CD4-positive, alpha-beta T cell treated with Interleukin-12 subunit alpha and Interleukin-12 subunit beta, for 1 hour (primary cell): ENCODE results near the gene CHST15.
A peak's percentile ranks its signal among the peaks of the same experiment; 100 is the strongest.

Experiments used
- DNase-seq: peaks from one replicate; pipeline ENCODE4 v3.0.0-alpha.2; 2020

Gene CHST15

DNA sequence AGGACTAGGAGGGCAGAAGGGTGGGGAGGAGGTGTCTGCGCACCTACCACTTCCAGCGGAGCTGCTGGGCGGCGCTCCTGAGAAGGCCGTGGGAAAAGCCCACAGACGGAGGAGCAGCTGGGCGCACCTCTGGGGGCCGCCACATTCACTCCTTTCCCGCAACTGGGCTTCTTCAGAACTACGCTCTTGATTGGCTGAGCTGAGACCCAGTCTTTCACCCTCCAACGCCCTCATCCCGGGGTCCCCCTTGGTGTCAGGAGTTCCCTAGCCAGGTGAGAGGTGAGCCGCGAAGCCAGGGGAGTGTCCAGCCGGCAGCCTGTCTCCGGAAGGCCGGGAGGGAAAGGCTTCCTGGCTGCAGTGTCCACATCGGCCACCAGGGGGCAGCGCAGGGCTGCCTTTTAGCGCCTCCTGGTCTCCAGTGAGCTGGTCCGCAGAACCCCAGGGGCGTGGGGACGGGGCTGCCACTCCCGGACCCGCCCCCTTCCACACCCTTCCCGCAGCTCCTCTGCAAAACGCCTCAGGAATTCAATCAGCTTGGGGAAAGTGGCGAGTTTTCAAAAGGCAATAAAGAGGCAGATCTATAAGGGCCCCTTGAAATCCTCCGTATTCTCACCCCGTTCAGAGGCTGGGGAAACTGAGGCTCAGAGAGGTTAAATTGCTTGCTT, 98.8 kb downstream of the CHST15 start:
- peak; percentile 77 for DNase-seq

DNA sequence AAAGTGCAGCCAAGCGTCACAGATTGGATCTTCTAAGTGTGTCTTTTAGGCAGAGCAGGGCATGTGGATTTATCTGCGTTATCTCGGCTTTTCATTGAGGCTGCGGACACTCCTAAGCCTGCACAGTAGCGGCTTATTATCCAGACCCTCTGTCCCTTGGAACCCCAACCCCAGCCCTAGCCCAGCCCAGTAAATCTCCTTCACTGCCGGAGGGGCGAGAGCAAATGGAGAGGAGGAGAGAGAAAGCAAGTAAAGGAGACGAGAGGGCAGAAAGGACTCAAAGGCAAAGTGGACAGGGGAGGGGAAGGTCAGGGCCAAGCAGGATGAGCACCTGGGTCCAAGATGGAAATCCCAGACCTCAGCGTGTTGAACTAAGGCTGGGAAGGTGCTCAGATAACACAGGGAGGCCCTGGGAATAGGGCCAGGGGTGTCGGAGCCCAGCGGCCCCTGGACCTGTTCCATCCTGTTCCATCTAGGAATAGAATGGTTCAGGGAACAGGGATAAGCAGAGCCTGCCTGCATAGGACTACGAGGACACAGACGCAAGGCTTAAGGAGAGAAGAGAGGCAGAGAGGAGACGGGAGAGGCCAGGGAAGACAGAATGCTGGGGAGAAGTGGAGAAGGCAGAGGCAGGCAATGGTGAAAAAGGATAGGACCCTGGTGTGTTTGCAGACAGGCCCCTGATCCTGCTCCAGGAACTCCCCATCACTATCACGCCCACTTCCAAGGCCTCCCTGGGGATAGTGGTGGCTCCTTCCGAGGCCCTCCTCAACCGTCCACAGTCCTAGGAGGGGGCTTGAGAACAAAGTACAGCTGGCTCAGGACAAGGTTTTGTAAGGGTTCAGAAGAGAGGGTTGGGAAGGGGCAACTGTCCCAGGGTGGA, 99.6 kb downstream of the CHST15 start:
- no peak for DNase-seq

DNA sequence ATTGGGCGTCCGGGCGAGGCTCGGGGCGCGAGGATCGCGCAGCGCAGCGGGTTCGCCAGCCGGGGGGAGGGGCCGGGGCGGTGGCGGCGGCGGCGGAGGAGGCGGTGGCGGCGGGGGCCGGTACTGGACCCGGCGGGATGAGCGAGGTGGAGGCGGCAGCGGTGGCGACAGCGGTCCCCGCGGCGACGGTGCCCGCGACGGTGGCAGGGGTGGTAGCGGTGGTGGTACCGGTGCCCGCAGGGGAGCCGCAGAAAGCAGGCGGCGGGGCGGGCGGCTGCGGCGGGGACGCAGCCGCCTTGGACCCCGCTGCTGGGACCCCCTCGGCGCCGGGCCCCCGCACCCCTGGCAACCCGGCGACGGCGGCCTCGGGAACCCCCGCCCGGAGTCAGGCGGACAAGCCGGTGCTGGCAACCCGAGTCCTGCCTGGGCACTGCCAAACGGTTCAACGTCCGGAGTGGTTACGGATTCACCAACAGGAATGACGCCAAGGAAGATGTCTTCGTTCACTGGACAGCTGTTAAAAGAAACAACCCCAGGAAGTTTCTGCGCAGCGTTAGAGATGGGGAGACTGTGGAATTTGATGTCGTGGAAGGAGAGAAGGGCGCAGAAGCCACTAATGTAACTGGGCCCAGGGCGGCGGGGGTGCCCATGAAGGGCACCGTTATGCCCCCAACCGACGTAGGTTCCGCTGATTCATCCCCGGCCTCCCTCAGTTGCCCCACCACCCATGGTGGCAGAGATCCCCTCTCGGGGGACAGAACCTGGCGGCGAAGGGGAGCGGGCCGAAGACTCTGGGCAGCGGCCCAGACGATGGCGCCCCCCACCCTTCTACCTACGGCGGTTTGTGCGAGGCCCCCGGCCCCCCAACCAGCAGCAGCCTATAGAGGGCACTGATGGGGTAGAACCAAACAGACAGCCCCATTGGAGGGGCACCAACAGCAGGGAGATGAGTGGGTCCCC, 101.5 kb downstream of the CHST15 start:
- DNase-seq, result no peak

DNA sequence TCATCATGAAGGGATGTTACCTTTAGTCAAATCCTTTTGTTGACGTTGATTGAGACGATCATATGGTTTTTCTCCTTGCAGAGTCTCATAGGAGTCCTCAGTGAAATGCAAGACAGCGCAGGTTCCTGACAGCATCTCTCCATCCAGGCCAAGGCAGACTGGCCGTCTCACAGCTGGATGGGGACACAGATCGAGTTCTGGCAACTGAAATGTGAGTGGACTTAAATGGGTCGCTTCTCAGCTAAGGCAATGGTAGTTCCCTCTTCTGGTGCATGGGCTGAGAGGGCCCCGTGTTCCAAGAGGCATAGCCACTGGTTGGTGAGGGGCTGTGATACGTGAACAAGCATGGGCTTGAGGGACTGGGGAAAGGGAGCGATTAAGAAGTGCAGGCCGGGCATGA, 102.5 kb downstream of the CHST15 start:
- no peak for DNase-seq

DNA sequence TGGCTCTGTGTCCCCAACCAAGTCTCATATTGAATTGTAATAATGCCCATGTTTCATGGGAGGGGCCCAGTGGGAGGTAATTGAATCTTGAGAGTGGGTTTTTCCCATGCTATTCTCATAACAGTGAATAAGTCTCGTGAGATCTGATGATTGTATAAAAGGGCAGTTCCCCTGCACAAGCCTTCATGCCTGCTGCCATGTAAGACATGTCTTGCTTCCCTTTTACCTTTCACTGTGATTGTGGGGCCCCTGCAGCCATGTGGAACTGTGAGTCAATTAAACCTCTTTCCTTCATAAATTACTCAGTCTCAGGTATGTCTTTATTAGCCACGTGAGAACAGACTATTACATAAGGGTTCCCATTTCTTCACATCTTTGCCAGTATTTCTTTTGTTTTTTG, 104.7 kb downstream of the CHST15 start:
- DNase-seq, result no peak

DNA sequence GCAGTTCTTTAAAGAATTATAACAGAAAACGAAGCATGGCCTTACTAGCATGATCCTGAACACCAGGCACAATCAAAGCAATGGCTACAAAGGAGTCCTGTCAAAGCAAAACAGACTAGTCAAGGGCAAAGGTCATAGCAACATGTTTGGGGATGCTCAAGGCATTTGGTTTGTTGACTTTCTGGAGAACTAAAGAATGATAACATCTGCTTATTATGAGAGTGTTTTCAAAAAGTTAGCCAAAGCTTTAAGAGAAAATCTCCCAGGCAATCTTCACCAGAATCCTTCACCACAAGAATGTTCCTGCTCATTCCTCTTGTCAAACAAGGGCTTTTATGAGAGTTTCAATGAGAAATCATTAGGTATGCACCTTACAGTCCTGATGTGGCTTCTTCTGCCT, 106.7 kb downstream of the CHST15 start:
- no peak for DNase-seq

DNA sequence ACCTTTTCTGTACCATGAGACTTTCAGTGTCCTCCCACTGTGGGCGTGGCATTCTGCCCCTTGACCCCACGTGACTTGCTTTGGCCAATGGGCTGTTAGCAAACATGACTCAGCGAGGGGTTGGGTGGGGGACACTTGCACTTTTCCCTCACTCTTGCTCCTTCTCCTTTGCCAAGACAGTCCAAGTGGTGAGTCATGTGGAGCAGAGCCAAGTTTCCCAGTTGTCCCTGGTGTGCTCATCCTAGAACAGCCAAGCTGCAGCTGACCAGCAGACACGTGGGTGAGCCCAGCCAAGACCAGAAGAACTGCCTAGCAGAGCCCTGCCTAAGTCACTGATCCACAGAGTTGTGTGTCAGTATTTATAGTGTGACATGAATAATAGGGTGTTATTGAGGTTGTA, 119.0 kb downstream of the CHST15 start:
- no peak for DNase-seq

DNA sequence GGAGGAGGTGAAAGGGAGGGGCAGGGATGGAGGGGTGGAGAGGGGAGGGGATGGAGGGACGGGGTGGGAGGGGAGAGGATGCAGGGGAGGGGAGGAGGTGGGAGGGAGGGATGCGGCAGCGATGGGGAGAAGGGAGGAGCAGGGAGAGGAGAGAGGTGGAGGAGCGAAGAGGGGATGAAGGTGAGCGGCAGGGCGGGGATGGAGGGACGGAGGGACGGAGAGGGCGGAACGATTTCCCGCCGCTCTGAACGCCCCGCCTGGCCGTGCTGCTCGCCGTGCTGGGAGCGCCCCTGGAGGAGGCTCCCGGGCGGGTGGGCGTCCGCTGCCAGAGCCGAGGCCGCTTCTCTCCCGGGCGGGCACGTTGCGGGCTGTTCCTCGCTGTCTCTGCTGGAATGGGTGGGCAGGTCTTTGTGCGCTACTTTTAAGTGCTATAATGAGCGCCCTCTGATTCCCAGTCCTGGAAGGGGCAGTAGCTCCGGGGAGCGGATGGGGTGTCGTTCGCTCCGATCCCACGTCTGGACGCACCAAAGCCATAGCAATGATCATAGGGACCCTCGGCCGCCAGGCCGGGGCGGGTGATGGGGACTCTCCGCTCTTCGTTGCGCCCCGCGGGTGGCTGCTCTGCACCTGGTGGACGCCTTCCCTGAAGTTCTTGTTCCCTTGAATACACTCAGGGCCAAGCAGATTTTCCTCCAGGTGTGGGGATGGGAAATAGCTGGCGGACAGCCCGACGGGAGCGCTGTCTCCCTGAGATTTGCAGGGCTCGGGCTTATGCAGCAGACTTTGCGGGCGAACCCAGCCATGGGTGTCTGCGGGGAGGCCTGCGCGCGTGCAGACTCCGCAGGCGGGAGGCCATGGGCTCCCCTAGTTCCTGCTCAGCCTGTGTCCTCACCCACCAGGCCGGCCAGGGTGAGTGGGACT, 120.7 kb downstream of the CHST15 start:
- no peak for DNase-seq

DNA sequence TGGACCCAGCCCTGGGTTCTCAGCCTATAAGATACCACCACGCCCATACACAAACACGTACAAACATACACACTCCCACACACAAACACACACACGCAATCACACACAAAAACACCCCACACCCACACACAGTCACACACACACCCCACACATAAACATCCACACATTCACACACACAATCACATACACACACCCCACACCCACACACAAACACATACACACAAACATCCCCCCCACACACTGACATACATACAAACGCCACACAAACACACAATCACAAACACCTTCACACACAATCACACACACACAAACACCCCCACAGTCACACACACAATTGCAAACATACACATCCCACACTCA, 122.5 kb downstream of the CHST15 start:
- no peak for DNase-seq

DNA sequence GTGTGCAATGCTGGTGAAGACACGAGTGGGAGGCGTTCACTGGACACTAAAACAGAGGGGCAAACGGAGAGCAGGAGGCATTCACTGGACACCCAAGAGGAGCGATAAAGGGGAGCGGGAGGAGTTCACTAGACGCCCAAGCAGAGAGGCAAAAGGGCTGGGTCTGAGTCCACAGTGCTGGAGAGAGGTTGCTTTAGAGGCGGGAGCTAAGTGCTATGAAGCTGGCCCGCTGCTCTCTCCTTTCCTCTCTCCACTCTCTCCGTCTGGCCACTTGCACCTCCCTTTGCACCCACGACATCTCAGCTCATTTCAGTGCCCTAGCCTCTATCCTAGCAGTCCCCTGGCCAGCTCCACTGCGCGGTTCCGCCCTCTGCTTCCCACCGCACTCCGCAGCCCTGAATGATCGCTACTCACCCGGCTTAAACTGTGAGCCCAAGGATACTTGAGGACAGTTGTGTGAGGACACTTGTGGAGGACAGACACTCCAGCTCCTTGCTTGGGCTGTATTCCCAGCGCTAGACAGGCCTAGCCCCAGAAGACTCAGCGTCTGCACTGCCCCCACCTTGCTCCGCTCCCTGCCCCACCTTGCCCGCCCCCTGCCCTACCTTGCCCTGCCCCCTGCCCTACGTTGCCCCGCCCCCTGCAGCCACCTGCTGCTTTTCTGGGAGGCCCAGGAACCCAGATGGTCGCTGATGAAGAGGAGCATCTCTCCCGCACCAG, 123.0 kb downstream of the CHST15 start:
- no peak for DNase-seq

DNA sequence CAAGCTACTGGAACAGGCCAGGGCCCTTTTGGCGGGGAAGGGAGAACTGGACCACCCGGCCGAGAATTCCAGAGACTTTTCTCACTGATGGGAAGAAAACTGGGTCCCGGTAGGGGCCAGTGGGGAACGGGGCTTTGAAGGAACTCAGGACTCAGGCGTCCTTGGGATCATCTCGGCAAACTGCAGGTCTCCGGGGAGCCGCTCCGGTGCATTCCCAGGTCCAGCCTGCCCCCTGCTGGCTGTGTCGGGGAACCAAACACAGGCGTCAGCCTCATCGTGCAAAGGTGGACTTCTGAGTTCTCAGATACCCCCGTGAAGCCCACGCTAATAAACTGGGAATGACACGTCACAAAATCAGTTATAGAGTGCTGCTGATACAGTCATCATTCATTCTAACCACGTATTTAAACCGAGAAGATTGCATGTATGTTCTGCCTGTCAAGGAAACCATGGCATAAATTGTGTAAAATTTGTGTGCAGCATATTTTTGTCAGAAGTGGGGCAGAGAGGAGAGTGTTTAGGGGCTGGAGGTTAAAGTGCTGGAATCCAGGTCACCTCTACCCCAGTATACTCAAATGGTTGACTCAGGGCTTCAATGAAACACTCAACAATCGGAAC, 125.7 kb downstream of the CHST15 start:
- DNase-seq, result peak; percentile 11

DNA sequence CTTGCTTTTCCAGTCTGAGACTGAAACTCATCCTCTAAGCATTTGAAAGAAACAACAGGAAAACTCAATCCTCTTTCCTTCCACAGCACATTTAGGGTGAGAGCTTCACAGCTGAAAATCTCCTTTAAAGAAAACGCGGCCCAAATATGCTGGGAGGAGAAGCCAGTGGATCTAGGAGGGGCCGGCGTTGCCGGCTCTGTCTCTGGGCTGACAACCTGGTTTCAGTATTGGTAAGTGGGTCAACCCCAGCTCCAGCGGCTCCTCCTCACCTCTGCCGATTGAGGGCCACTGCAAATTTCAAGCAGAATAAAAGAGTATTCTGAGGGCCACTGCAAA, 126.5 kb downstream of the CHST15 start:
- no peak for DNase-seq

DNA sequence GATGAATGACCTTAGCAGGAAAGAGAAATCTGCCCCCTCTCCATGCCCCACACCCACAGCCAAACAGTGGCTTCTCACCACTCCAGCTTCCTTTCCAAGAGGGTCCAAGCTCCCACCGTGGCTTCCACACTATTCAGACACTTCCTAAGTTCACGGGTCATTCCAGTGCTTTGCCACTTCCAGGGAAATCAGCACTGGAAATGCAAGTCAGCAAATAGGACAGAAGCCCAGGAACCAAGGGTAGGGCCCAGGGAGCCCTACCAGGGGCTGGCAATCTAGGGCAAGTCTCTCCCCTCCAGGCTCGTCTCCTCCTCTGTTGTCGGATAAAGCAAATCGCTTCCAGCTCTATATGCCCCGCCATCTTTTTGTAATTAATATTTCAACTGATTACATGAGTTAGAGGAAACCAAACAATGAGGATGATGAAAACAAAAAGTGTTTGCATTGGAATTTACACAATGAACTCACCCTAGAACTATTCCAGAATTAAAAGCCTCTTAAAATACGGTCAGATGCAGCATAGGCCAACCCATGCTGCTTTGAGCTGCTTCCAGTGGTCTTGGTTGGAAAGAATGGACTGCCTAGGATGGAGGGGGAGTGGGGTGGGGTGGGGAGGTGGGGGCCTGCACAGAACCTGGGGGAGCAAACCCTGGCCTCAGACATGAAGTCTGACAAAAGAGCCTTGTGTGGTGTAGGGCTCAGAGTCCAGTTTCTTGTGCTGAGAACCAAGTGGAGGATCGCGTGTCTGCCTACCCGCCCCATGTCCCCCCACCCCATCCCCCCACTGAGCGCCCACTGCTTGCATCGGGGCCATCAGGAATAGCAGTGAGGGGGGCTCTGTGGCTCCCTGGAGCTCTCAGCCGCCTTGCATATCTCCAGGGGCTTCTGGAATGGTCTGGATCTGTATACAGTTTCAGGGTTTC, 127.2 kb downstream of the CHST15 start:
- no peak for DNase-seq

DNA sequence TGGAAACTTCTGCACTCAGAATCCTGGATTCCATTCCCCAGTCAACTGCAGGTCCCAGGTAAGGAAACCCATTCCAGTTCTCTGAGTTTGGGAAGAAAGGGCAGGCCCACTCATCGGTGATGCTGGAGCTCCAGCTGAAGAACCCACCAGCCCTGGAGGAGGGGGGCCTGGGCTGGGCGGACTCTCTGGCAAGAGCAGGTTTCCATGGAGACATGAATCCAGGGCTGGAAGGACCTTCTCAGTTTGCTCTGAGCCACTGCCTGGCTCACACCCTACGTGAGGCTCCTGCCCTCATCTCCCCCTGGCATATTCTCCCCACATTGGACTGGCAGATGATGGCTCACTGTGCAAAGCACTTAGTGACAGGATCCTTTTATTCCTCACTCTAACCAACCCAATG, 128.4 kb downstream of the CHST15 start:
- no peak for DNase-seq

DNA sequence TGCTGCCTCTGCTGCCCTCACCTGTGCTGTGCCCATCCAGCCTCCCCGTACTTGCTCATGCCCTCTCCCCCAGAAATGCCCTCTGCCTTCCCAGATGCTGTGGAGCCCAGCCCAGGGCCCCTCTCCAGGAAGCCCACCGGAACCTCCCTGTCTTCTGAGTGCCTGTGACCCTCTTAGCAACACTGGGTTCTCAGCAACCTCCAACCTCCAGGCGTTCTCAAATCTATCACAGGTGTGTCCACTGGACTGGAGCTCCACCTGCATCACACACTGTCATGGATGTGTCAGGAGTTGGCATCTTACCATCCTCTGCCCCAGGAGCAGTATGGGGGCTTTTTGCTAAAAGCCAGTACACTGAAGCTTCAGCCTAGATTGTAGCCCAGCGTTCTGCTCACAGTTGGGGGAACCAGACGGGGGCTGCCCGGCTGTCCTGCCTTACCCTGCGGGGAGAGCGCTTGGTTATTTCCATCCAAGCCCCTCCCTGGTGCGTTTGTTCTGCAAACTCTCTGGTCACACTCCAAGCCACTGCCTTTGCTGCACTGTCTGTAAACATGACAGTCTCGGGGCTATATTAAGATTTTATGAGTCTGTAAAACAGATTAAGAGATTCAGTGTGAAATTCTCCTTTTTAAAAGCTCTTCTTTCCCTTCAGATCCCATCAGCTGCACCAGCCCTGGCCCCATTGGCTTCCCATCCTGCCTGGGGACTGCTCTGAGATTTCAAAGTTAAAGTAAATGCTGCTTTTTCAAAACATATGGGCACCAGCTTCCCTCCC, 130.5 kb downstream of the CHST15 start:
- no peak for DNase-seq

DNA sequence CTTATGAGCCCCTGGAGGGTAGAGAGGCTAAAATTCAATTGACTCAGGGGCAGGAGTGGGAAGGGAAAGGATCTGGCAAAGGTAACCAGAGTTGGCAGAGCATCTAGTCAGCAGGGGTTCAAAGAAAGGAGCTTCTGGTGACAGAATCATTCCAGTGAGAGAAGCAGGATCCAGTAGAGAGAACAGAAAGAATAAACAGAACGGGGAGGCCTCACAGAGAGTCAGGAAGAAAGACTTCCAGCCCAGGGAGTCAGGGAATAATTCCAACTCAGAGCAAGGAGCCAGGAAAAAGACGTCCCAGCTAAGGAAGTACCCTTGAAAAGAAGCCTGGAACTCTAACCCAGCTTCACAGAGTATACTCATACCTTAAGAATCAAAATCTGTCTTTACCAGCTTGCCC, 135.2 kb downstream of the CHST15 start:
- no peak for DNase-seq
